GM21737 (cell line): ENCODE results near the gene MDM2.
"Not testable (repeated sequence)": the region's sequence is repeated elsewhere in the genome, so short reads cannot be mapped to it uniquely, and the experiment has no call there.

Experiments used
- ATAC-seq: cut with Tn5 transposase; IDR thresholded peaks from one replicate; pipeline ENCODE4 v1.9.1; 2021; ENCODE audit warnings: mild to moderate bottlenecking, moderate library complexity; ENCODE audit not compliant: unreplicated experiment

MDM2 gene

DNA sequence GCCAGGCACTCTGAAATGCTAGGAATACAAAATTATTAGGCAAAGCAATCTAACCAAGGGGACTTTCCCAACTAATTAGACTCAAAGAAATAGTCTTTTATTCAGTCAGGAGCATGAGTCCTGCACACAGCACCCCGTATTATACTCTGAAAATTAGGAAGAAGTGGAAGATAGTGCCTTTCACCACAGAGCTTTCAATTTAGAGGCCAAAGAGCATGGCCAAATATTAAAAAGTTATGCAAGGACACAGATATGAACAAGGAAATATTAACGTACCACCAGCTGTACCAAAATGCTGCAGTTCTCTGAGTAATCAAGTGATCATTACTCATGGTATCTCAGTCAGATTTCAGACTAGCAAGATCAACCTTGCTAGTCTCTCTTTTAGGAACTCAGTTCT lies 22.6 kb upstream of the MDM2 start:
- ATAC-seq, result no peak

DNA sequence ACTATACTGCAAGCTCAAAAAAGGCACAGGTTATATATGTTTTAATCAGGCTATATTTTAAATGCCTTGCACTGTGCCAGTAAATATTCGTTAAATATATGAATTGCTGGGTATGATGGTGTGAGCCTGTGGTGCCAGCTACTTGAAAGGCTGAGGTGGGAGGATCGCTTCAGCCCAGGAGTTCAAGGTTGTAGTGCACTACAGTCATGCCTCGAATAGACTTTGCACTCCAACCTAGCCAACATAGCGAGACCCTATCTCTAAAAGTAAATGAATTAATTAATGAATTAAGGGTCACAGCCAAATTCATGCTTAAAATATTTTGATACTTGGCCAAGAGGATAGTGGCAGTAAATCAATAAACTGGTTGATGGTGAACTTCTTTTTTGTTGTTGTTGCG lies 22.2 kb upstream of the MDM2 start:
- no peak for ATAC-seq

DNA sequence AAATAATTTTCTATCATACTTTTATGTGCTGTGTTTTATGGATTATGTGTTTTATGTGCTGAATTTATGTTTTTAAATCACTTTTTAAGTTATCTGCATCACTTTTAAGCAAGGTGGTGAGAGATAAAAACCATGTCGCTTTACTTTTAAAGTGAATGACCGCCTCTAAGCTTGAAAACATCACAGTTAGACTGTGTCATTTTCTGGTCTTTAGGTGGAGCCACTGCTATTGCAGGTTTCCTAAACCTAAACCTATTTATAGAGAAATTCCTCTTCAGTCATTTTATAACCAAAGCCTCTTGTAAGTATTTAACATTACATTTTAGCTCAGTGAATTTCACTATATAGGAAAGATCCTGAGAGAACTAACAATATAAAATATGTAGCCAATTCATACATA lies 21.0 kb upstream of the MDM2 start:
- no peak for ATAC-seq

- no peak for ATAC-seq
These were observed 19.3 kb upstream of the MDM2 start for GRCh38 chr12:68788554-68789143.

- ATAC-seq, result no peak
These were observed 18.7 kb upstream of the MDM2 start for GRCh38 chr12:68789144-68789878.

DNA sequence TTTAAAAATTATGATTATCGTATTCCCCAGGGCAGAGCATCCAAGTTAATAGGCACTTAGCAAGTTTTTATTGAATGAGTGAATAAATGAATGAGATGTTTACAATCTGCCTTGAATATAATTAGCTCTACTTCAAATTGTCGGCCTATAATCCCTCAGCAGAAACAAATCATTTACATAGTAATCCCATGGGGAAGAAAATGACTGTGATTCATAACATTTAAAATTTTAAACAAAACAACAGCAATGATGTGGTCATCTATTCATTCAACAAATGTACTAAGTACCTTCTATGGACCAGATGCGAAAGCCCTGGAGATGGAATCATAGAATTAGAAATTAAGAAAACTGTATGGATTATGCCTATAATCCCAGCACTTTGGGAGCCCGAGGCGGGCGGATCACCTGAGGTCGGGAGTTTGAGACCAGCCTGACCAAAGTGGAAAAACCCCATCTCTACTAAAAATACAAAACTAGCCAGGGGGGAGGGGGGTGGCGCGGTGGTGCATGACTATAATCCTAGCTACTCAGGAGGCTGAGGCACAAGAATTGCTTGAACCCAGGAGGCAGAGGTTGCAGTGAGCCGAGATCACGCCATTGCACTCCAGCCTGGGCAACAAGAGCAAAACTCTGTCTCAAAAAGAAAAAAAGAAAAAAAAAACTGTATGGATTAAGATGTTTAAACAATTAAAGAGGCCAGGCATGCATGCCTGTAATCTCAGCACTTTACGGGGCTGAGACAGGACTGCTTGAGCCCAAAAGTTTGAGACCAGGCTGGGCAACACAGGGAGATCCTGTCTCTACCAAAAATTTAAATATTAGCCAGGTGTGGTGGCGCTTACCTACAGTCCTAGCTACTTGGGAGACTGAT lies 17.7 kb upstream of the MDM2 start:
- no peak for ATAC-seq

GRCh38 chr12:68790952-68791234 lies 17.1 kb upstream of the MDM2 start:
- no peak for ATAC-seq

DNA sequence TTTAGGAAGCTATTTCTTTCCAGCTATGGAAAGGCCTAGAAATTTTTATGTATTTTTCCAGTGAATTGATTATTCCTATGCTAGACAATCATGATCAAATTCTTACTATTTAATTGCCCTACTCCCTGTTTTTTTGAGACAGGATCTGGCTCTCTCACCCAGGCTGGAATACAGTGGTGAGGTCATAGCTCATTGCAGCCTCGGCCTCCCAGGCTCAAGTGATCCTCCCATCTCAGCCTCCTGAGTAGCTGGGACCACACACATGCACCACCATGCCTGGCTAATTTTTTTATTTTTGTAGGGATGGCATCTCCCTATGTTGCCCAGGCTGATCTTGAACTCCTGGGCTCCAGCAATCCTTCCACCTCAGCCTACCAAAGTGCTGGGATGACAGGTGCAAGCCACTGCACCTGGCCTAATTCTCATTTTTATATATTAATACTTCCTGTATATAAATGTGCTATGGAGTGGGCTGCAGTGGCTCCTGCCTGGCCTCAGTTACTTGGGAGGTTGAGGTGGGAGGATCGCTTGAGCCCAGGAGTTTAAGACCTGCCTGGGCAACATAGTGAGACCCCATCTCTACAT lies 16.0 kb upstream of the MDM2 start:
- ATAC-seq, result no peak

- peak; percentile 75 for ATAC-seq
These were observed 15.0 kb upstream of the MDM2 start for GRCh38 chr12:68792952-68793351.

DNA sequence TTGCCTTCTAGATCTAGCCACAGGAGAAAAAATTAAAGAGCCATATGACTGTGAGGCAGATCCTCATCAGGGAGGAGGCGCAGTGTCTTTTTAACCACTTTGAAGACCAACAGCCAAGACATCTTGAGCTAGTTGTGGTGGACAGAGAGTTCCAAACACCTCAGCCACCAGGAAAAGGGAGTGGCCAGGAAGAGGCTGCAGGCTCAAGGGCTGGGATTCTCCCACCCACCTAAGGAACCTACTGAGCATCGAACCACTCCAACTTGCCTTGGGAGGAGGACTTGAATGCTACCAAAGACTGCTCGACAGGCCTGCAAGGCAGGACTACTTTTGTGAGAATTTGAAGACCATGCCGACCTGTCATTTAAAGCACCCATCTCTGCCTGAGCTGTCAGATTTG lies 14.5 kb upstream of the MDM2 start:
- no peak for ATAC-seq

- no peak for ATAC-seq
These were observed 13.9 kb upstream of the MDM2 start for GRCh38 chr12:68793975-68794652.

GRCh38 chr12:68794653-68795251 lies 13.2 kb upstream of the MDM2 start:
- no peak for ATAC-seq

- no peak for ATAC-seq
These were observed 11.6 kb upstream of the MDM2 start for GRCh38 chr12:68796399-68796798.

- ATAC-seq, result no peak
These were observed 9.1 kb upstream of the MDM2 start for GRCh38 chr12:68798882-68799234.

GRCh38 chr12:68800294-68800693 lies 7.7 kb upstream of the MDM2 start:
- ATAC-seq, result no peak

DNA sequence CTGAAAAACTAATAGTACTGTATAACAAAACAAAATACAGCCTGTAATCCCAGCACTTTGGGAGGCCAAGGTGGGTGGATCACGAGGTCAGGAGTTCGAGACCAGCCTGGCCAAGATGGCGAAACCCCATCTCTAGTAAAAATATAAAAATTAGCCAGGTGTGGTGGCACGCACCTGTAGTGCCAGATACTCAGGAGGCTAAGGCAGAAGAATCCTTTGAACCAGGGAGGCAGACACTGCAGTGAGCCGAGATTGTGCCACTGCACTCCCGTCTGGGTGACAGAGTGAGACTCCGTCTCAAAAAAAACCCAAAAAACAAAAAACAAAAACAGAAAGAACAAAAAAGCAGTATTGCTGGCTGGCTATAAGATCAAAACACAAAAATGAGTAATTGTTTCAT lies 6.9 kb upstream of the MDM2 start:
- not testable (repeated sequence) for ATAC-seq

DNA sequence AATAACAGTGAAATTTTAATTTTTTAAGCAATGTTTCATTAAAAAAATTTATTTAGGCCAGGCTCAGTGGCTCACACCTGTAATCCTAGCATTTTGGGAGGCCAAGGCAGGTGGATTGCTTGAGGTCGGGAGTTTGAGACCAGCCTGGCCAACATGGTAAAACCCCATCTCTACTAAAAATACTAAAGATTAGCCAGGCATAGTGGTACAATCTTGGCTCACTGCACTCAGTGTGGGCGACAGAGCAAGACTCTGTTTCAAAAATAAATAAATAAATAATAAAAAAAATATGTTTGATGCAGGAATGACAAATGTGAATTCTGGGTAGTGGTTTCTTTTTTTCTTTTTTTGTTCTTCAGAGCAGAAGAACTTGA lies 5.6 kb upstream of the MDM2 start:
- ATAC-seq, result not testable (repeated sequence)

DNA sequence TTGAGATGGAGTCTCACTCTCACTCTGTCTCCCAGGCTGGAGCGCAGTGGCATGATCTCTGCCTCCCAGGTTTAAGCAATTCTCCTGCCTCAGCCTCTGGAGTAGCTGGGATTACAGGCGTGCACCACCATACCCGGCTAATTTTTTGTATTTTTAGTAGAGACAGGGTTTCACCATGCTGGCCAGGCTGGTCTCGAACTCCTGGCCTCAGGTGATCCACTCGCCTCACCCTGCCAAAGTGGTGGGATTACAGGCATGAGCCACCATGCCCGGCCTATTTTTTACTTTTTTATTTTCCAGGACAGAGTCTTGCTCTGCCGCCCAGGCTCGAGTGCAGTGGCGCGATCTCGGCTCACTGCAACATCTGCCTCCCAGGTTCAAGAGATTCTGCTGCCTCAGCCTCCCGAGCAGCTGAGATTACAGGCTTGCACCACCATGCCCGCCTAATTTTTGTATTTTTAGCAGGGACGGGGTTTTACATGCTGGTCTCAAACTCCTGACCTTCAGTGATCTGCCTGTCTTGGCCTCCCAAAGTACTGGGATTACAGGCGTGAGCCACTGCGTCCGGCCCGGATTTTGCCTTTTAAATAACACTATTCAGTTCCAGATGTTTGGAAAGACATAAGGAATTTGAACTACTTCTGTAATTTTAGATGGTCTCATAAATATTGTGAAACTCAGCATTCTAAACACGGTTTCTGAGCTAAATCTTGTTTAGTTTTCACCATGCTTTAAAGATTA lies 4.9 kb upstream of the MDM2 start:
- ATAC-seq, result not testable (repeated sequence)

GRCh38 chr12:68803948-68804656 lies 3.9 kb upstream of the MDM2 start:
- no peak for ATAC-seq
